HG03025 (cell line): ENCODE measurements around the gene IFT88.

Source experiments
- ATAC-seq: cut with Tn5 transposase; IDR thresholded peaks from one replicate; pipeline ENCODE4 v1.9.1; 2021; ENCODE audit warnings: mild to moderate bottlenecking, moderate library complexity; ENCODE audit not compliant: unreplicated experiment, low FRiP score

The IFT88 gene

DNA sequence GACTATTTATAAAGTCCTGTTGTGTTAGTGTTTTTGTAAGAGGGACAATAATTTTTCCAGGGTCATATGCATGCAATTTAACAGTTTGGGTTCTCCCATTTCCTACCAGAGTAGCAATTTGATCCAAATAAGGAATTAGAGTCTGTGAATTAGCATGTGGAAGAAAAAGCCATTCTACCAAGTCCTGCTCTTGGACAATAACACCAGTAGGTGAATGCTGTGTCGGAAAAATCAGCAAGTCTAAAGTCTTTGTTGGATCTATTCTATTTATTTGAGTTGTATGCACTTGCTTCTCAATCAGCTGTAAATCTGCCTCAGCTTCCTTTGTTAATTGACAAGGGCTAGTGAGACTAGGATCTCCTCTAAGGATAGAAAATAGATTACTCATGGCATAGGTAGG lies 115.1 kb downstream of the IFT88 start:
- no peak for ATAC-seq

DNA sequence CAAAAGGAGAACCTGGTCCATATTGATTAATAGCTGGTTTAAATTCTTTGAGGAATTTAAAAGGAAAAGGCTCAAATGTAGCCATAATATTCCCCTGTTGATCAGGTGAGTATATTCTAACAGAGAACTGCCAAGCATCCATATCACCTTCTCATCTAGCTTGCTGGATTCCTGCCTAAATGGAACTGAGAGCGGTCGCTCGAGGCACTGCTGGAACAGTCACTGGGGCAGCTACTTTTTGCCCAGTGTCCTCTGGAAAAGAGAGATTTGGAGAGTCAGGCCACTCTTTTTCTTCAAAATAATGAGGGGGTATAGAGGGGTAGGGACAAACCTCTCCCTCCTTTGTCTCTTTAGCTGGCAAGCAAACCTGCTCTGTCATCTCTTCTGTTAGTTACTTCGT lies 117.1 kb downstream of the IFT88 start:
- no peak for ATAC-seq

DNA sequence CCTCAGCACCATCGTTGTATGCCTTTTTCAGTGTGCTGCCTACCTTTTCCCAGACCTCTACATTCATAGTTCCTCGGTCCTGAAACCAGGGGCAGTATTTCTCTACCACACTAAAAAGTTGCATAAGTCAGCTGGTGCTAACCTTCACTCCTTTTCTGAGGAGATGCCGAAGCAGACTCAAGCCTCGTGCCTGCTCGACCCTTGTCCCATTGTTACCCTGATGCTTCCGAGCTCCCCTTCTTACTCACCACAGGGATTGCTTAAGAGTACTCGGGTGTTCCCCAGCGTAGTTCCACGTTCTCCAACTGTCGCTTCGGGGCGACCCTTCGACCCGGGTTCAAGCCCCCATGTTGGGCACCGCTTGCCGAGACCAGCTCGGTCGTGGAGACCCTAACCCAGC lies 117.6 kb downstream of the IFT88 start:
- ATAC-seq: no peak

DNA sequence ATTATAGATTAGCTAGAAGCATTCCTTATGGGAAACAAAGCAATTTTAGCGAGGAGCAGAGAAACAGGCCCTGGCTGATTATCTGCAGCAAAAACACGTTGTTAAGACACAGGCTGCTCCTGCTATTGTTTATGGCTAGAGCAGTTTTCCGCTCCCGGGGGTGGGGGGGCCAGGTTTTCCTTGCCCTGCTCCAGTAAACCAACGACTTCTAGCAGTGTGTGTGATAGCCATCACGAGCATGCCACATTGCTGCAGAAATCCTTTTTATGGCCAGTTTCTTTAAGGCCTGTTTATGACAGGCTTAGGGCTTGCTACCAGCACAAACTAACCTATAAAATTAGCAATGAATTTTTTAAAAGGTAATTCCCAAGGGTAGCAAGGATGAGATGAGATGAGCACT lies 118.1 kb downstream of the IFT88 start:
- no peak for ATAC-seq

DNA sequence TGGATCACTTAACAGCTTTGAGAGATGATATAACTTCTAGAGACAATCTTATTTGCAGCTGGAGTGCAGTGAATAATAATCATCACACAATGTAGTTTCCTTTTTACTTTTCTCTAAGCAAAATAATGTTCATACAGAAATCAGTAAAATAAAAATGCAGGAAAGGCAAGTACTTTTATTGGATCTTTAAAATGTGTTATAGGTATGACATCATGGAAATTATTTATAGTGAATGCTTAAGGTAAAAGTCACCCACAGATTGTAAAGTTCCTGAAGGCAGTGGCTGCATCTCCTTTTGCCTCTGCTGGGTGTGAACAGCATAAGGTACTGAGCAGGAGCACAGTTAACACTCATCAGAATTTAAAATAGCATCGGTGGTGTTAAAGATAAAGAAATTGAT lies 119.2 kb downstream of the IFT88 start:
- no peak for ATAC-seq

DNA sequence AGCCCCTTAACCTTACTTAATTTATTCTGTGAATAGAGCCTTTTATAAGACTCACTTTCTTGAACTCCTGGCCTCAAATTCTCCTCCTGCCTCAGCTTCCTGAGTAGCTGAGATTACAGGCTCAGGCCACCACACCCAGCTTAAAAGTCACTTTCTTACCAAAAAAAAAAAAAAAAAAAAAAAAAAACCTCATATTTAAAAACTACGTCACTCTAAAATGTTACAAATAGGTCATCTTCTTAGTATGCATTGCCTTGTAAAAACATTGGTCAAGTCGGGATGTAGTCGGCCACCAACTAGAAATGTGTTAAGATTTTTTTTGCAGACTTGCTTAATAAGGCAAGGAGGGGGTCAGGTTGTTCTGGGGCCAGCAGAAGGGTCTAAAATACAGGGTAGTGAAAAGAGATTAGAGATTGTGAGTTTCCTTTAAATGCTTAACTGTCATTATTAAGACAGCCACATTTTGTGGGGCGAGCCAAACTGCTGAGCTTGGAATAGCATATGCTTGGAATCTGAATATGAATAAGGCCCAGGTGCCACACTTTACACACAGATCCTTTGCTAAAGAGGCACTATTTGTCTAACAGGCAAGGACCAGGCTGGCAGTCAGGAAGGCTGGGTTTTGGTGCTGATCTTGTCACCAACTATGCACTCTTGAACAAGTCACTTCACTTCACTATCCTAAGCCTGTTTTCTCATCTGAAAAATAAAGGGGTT lies 120.1 kb downstream of the IFT88 start:
- ATAC-seq: no peak

DNA sequence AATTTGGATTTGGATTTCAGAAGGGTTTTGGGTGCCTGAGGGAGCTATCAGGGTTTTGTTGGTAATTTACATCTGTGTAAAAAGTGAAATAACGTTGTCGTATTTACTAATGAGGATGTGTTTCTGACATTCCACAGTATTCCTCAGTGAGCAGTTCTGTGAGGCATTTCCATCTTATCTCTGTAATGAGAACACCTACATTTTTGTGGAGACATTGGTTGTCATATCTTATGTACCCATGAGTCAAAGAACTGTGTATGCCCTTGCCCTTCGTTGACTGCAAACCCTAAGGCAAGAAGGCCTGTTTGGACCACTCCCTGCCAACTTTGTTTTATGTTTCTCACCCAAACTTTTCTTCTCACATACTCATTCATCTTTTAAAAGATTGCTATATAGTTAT lies 122.3 kb downstream of the IFT88 start:
- ATAC-seq: no peak

DNA sequence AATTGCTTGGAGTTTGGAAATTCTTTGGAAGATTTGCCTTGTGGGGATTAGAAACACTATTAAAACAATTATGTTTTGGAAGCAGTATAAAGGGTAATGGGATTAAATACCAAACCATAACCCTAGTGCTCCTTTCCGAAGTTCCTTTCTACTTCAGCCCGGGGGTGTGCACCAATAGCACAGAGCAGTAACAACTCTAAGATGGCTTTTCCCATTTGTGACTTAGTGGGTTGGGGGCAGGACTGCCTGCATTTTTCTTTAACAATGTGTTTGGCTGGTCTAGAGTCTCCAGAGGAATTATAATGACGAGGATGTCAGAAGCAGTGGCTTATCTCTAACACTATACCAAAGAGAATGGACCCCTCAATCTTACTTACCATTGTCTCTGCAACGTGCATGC lies 124.7 kb downstream of the IFT88 start:
- no peak for ATAC-seq

DNA sequence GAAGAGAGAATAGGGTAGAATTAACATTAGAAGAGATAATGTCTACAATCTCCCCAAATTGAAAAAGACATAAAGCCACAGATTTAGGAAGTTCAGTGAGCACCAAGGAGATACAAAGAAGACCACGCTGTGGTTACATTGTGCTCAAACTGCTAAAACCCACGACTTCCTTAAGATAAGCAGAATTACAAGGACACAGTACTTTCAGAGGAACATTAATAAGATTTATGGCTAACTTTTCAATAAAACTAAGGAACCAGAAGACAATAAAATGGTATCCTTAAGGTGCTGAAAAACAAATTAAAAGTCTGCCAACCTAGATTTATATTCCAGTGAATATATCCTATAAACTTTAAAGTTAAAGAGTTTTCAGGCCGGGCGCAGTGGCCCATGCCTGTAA lies 129.1 kb downstream of the IFT88 start:
- no peak for ATAC-seq

DNA sequence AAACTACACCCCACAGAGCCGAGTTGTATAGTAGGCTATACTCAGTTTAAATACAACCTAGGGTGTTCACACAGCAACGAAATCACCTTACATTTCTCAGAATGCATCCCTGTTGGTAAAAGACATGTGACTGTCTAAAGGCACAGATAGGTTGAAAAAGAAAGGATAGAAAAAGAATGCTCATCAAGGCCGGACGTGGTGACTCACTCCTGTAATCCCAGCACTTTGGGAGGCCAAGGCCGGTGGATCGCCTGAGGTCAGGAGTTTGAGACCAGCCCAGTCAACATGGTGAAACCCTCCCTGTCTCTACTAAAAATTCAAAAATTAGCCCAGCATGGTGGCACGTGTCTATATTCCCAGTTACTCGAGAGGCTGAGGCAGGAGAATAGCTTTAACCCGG lies 132.8 kb downstream of the IFT88 start:
- ATAC-seq: no peak

DNA sequence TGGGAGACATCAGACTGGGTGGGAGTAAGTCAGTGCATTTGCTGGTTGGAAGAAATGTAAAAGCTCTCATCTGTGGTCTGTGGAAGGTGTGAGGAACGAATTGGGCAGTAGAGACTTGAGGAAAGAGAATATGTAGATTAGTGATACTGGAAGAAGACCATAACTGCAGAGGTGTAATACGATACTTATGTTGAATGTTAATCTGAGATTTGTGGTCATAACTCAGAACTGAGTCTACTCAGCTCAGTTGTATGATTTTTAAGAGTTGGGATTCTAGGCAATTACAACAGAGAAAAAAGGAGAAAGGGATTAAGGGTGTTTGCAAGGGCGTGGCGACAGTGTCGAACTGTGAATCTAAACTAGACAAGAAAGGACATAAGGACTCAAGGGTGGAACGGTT lies 133.3 kb downstream of the IFT88 start:
- ATAC-seq: no peak

DNA sequence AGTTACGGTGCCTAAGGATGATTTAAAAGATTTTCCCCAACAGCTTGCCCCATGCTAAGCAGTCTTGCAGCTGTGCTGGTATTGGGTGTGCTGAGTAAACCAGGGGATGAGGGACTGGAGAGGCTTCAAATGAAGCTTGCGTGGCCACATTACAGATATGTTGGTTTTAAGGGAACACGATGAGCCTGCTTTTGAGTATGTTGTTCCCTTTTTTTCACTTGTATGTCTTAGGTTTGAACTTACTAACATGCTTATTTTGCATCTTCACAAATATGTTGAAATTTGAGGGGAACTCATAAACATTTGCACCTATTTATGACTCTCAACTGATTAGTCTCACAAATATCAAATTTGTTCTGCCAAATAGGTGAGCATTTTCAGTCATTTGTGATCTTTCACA lies 134.5 kb downstream of the IFT88 start:
- no peak for ATAC-seq

DNA sequence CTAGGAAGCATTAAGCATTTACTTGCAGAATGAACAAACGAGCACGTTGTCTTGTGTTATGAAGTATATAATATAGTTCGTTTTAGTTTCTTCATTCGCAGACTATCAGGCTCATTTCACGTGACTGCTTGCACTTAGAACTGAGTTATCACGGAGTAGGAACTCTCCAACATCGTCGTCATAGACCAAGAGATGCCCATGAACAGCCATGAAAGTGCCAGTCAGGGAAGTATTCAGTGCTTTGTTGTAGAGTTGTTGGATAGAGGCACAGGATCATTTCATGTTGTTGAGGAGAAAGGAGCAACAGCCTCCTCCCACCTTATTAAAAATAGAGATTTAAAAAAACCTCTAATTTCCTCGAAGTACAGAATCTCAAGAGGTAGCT lies 135.6 kb downstream of the IFT88 start:
- ATAC-seq: no peak

DNA sequence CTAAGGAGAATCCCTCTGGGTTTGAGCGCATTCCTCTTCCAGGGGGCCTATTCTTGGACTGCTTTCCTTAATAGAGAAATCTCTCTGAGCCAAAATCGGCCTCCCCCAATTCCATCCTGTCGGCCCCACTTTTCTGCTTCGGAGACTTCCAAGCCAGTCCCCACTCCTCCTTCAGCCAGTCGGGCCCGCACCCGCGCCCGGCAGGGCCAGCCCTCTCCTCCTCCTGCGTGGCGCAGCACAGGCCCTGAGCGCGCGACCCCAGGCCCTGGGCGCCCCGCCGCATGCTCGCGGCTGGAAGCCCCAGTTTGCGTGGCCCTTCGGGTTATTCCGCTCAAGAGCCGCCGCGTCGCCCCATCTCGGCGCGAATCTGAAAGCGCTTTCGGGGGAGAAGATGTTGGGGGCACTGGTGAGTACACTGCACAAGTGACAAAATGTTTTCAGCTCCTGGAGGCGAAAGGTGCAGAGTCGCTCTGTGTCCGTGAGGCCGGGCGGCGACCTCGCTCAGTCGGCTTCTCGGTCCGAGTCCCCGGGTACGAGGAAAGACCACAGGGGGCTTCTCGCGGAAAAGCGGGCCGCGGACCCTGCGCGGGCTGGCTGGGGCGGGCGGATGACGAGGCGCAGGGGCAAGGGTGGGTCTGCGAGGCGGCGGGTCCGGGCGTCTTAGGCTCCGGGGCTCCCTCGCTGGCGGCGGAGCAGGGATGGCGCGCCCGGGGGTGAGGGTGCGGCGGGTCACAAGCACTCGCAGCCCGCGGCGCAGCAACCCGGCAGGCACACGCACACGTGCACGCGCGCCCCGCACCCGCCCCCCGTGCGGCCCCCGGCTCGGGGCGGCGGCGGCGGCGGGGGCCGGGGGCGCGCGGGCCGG lies 136.2 kb downstream of the IFT88 start, which contains the start of gene IL17D:
TSS of gene IL17D (plus strand) at position 785 of the 865 bp plus-strand sequence. CDS start 303 bp downstream, outside the sequence.
- ATAC-seq: peak; percentile 34

DNA sequence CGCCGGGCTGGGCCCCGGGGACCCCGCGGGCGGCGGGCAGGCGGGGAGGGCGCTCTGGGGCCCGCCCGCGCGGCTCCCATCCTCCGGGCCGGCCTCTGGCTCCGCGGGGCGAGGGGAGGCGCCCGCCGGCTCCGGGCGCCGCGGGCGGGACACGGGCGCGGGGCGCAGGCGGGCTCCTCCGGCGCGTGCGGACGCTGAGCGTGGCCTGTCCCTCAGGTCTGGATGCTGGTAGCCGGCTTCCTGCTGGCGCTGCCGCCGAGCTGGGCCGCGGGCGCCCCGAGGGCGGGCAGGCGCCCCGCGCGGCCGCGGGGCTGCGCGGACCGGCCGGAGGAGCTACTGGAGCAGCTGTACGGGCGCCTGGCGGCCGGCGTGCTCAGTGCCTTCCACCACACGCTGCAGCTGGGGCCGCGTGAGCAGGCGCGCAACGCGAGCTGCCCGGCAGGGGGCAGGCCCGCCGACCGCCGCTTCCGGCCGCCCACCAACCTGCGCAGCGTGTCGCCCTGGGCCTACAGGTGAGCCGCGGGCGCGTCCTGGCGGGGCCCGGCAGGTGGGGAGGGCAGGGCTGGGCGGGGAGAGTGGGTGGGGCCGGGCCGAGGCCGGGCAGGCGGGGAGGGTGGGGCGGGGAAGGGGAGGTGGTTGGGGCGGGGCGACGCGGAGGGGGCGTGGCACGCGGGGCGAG lies 137.0 kb downstream of the IFT88 start:
- ATAC-seq: peak; percentile 88

DNA sequence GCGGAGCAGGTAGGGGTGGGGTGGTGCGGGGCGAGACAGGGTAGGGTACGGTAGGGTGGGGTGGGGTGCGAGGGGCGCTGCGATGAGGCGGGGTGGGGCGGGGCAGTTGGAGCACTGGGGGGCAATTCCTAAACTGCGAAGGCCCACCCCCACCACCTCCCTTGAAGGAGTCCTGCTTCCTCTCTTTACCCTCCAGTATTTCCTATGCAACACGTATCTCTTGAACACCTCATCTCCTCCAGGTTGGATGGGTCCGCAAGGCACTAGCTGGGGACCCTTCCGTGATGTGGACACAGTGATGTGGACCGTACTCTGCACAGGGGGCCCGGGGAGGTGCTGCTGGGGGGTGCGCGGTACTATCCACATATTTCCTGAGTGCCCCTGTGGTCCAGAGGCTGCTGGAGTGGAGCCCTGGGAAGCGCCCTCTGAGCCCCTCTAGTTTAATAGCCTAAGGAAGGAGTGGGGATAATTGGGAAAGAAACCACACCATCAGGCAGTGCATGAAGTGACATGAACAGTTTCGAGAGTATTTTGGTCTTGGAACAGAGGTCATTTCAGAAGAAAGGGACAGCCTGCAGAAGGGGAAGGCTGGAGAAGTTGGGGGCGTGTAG lies 137.6 kb downstream of the IFT88 start:
- no peak for ATAC-seq

DNA sequence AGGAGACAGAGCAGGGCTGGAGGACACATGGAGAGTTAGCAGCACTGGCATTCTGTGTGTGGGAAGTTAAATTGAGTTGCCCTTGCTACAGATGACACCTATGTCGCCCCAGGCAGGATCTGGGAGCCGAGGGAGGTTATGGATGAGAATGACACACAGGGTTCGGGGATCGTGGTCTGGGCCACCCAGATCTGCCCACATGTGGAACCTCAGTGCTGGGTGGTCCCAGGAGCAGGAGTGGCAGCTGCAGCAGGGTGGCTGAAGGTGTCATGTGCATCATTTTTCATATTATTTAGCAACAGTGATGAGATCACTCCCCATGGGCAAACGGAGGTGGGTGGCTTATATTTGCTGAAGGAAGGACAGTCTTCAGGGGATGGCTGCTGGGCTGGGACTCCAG lies 139.7 kb downstream of the IFT88 start:
- no peak for ATAC-seq

DNA sequence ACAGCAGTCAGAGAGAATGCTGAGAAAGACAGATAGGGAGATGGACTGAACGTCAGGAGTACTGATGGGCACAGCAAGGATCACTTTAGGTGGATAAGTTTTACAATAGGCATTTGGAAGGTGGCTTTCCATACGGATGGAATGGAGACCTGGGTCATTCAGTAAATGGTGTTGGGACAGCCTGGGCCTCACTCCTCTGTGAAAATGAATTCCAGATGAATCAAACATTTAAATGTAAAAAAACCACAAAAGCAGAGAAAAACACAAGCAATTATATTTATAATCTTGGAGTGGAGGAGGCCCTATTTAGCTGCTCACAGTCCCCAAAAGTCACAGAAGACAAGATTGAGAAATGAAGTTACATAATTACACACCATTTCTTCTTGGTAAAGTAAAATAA lies 141.3 kb downstream of the IFT88 start:
- no peak for ATAC-seq

DNA sequence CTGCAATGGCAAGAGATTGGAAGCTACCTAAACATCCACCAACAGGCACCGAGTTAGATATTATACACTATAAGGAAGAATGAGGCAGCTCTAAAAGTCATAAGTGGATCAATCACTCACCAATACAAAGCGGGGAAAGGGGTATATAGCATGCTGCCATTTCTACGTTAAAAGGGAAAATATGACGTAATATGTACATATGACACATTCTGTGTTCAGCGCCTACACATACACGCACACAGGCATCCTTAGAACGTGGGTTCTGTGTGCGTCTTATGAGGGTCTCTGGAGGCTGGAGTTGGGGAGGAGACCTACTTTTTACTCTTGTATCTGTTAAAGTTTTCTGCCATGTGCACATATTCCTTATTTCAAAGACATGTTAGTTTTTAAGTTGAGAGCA lies 142.4 kb downstream of the IFT88 start:
- no peak for ATAC-seq

DNA sequence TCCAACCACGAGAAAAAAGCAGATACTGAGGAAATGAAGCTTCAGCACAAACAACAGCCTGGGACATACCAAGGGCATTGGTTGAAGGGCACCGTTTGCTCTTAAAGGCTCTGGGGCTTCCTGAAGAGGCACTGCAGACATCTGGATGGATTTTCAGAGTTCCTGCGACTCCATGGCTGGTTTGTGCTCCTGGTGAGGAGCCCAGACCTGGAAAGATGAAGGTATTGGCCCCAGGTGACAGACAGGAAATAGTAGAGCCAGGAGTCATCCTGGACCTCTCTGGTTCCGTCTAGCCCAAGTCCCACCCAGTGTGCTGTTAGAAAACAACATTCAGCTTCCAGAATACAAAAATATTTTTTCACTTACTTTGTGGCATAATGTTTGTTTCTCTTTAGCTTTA lies 142.8 kb downstream of the IFT88 start:
- no peak for ATAC-seq
